ENCODE measurements around the gene RET.

GRCh38 chr10:43065234-43065633, 11.6 kb upstream of the RET start:
- TF ChIP-seq POLR2AphosphoS5 (IDR thresholded peaks at IDR 0.05), result no peak
- TF ChIP-seq CTCF (IDR thresholded peaks at IDR 0.05), result no peak
